T follicular helper cell (primary cell): ENCODE data around the gene AMBRA1.

Source experiments
- DNase-seq: peaks from one replicate; pipeline ENCODE4 v3.0.0-alpha.2; 2020; ENCODE audit warnings: low read depth

The AMBRA1 gene

DNA sequence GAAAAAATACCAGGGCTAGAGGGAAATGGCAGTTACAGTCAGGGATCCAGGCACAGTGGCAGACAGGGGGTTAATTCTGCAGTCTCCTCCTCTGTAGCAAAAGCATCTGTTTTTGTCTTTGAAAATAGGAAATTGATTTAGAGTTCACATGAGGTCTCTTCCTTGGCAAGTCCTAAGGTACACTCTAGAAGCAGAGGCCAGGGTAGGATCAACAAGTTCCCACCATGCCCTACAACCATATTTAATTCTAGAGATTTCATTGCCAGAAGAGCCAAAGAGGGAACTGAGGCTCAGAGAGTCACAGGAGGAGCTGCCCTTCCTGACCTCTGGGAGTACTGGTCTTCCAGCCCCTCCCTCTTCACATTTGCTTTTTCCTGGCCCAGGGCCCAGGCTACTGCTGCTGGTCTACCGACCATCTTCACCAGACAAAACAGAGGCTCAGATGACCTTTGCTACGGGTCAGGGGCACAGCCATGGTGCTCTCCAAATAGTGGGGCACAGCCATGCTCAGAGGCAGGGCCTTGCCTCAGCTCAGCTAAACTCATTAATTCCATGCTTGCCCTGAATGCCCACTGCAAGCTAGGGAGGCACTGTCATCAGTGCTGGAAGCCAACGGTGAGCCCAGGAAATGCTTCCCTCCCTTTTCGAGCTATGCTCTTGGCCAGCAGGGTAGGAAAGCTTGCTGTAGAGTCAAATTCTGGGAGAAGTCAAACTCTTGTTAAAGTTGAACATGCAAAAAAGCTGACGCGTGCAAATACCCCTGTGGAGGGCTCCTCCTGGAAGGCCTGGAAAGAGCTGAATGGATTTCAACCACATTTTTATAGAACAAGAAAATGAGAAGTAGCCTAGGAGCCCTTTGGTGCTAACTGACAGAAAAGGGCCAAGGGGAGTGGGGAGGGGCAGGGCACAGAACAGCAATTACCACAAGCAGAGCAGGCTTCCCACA, 190.6 kb downstream of the AMBRA1 start:
- no peak for DNase-seq

- no peak for DNase-seq
Measured at GRCh38 chr11:46397526-46397925, 196.3 kb downstream of the AMBRA1 start.

DNA sequence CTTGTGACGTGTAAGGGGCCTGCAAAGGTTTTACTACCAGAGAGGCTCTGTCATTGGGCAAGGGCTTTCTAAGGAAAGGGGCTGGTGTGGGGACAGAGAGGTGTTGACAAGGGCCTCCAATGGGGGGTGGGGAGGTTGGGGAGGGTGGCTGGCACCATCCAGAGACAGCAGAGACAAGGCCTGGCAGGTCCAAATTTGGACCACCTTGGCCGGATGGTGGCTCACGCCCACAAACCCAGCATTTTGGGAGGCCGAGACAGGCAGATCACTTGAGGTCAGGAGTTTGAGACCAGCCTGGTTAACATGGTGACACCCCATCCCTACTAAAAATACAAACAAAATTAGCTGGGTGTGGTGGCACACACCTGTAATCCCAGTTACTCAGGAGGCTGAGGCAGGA, 200.1 kb downstream of the AMBRA1 start:
- DNase-seq, result no peak

DNA sequence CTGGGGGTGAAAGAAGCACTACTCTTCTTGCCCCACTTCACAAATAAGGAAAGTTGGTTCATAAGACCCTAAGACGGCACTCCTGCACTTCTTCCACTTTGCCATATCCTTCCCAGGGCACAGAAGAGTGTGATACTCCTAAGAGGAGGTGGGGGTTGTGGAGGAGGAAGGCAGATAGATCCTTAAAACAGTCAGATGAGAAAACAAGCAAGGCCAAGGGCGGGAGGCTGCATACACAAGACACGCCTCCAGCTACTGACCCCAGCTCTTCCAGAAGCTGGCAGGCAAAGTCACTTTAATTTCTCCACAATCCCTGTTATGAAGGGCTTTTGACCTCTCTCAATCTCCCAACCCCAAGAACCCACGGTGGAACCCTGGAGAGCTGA, 200.6 kb downstream of the AMBRA1 start:
- no peak for DNase-seq

DNA sequence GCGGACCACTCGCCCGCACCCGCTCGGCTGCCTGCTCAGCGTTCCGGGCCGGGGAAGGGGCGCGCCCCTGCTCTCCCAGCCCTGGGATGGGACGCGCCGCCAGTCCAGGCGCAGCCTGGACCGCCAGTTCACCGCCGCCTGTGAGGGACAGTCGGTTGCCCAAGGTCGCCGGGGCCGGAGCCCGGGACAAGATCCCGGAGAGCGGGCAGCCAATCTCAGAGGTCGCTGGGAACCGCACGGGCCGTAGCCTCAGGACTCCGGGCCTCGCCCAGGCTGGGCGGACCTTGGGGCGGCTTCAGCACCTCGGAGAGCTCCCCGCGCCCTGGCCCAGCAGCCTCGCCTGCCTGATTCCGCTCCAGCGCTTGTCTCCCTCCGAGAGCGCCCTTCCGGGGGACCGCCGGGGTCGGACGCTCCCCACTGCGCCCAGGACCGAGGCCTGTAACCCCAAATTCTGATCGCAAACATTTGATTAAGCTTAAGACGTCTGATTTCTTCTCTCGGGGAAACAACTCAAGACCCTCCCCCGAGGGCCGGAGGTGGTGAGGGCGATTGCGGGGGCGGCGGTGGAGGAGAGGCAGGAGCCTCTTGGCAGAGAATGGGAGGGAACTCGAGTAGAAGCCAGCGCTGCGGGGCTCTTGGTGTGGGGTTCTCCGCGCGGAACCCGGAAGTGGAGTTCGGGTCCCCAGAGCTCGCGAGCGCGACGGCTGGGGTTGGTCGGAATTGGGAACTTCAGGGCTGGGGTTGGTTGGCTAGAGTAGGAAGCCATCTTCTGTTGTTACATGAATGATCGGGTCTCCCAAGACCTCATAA, 201.2 kb downstream of the AMBRA1 start:
- peak; percentile 60 for DNase-seq

DNA sequence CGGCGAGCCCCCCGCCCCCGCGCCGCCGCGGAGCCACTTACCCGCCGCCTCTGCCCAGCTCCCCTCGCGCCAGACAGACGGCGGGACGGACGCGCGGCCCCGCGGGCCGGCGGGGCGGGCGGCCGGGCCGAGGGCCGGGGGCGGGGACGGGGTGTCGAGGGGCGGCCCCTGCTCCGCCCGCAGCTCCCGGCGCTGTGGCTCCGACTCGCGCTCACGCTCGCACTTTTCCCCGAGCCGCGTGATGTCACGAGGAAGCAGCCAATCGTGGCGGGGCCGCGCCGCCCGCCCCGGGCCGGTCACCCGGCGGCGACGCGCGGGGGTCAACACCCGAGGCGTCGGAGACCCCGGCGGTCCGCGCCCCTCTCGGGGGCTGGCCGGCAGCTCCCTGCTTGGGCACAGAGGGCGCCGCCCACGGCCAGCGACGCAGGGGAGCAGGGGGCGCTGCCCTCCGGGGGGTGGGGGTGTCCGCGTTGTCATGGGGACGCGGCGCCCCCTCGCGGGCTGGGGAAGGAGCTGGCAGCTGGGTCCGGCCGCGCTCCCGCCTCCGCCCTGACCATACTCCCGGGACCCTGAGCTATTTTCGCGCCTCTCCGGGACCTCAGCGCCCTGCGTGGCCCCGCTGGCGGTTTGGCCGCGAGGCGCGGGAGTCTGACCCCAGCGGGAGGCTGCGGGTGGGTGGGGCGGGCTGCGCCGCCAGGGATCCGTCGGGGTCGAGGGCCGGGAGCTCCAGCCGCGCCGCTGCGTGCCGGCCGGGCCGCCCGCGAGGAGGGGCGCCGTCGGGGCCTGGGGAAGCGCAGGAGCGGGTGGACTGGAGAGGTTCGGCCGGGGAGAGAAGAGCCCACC, 202.0 kb downstream of the AMBRA1 start, which contains the start of gene CHRM4:
Gene CHRM4 (minus strand): TSS at position 199 of the 843 bp plus-strand sequence. CDS start 5,219 bp downstream, outside the sequence.
- DNase-seq, result no peak

DNA sequence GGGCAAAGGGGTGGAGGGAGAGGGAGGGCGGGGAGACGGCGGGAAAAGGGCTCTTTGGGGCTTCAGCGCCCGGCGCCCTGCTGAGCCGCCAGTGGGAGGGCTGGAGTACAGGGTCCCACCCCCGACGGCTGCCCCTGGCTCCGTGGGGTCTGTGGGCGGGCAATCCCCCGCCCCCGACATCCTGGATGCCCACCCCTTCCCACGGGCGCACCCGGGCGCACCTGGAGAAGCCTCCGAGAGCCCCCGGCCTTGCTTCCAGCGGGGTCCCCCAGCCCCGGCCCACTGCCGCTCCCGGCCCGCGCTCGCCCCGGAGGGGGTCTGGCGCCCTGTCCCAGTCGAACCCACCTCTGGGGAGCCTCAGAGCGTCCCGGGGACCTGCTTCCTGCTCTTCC, 202.6 kb downstream of the AMBRA1 start:
- DNase-seq, result no peak

GRCh38 chr11:46390331-46391171, 203.3 kb downstream of the AMBRA1 start:
- no peak for DNase-seq

DNA sequence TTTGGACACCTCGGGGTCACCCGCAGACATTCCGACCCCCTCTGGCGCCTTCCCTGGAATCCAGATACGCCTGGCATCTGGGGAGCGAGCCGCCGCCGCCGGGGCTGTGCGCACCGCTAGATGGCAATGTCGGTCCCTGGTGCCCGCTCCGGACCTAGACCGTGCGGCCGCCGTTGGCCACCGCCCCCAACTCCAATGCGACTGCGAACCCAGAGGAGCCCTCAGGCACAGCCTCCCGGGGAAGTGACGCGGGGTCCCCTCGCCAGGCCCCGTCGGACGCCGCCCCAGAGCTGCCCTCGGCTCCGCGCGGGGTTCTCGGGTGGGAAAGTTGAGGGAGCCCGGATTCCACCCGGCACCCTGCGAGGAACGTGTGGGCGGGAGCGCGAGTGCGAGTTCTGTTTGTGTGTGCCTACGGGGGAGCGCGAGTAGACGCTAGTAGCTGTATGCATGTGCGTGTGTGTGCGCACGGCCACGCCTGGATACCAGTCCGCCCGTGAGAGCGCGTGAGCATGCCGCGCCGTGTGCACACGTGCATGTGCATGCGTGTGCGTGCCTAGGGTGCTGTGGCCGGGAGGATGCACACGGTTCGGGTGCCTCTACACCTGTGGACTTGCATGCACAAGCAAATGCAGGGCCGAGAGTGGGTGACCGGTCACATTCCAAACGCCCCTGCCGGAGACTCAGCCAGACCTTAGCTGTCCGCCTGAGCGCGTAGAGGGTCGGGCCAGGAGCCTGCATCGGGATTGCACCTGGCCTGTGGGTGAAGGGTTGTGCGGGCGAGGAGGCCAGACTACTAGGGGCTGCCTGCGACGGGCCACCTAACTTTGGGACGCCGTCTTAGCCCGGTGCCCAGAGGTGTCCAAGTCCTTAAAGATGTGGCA, 204.1 kb downstream of the AMBRA1 start:
- DNase-seq, result no peak

GRCh38 chr11:46388619-46389449, 205.0 kb downstream of the AMBRA1 start:
- DNase-seq, result no peak

GRCh38 chr11:46387919-46388618, 205.8 kb downstream of the AMBRA1 start:
- DNase-seq, result no peak

DNA sequence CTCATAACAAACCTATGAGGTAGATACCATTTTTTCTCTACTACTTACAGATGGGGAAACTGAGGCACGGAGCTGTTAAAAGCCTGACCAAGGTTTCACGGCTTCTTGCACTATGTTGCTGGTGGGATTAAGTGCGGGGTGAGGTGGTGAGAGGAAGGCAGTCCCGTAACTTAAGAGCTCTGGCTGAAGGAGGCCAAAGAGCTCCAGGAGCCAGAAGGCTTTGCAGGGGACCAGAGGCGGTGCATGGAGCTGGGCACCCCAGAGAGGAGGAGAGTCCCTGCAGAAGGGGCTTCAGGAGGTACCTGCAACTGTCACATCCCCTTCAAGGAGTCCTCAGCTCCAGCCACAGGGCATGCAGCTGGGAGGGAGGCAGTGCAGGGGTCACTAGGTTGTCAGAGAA, 206.4 kb downstream of the AMBRA1 start:
- DNase-seq, result no peak

- no peak for DNase-seq
Measured at GRCh38 chr11:46386674-46387073, 207.1 kb downstream of the AMBRA1 start.

GRCh38 chr11:46386005-46386578, 207.7 kb downstream of the AMBRA1 start:
- DNase-seq, result no peak

DNA sequence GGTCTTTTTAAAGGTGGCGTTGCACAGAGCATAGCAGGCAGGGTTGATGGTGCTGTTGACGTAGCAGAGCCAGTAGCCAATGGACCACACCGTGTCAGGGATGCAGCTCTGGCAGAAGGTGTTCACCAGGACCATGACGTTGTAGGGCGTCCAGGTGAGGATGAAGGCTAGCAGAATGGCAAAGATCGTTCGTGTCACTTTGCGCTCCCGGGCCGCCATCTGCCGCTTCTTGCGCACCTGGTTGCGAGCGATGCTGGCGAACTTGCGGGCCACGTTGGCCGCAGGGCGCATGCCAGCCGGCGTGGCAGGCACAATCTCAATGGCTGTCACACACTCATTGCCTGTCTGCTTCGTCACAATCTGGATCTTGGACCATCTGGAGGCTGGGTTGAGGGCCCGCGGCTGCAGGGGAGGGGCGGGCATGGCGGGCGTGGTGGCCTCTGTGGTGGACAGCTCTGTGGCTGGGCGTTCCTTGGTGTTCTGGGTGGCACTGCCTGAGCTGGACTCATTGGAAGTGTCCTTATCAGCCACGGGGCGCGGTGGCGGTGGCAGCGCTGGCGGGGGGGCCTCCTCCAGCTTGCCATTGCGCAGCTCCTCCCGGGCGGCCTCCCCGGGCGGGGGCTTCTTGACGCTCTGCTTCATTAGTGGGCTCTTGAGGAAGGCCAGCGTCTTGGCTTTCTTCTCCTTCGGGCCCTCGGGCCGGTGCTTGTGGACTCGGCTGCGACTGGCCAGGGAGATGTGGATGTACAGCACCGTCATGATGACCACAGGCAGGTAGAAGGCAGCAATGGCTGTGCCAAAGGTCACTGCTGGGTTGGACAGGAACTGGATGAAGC, 208.4 kb downstream of the AMBRA1 start:
- DNase-seq, result no peak

GRCh38 chr11:46383974-46384701, 209.7 kb downstream of the AMBRA1 start:
- DNase-seq, result no peak

GRCh38 chr11:46383404-46383758, 210.4 kb downstream of the AMBRA1 start:
- no peak for DNase-seq
